HepG2 (cell line): Measurements from ENCODE around the gene TPRG1L. TPM values are rescaled to one million over a fixed set of nuclear protein-coding genes. Genes with fewer than 3 reads are reported as not detected.

Experiments
- BHLHE40 ChIP-seq: IDR thresholded peaks from 2 replicates; pipeline ENCODE4 v1.6.1; 2011; ENCODE audit warnings: low read length, improper control_type of control experiment
- CENPT ChIP-seq: sonication (generic); formaldehyde crosslinking; IDR thresholded peaks from 2 replicates; pipeline ENCODE4 v1.8.0; 2022; ENCODE audit warnings: low read depth, mild to moderate bottlenecking, moderate library complexity, missing genetic modification reagents
- E2F5 ChIP-seq: sonication (generic); formaldehyde crosslinking; conservative IDR thresholded peaks from 2 replicates; pipeline ENCODE4 v1.4.0; 2020; ENCODE audit warnings: missing genetic modification reagents
- ERF ChIP-seq: IDR thresholded peaks from 2 replicates; pipeline ENCODE4 v1.6.1; 2018; ENCODE audit warnings: missing biosample characterization, missing genetic modification reagents
- JUNB ChIP-seq: sonication (generic); formaldehyde crosslinking; IDR thresholded peaks from 2 replicates; pipeline ENCODE4 v1.8.0; 2022; ENCODE audit warnings: missing genetic modification reagents, mild to moderate bottlenecking, borderline replicate concordance
- LCORL ChIP-seq, 2 experiments: fragments of 450-650 bp in 1 of 2; sonication (generic) in 1 of 2; formaldehyde crosslinking in 1 of 2; IDR thresholded peaks; 2 replicates each; pipeline versions ENCODE4 v1.5.0 to v1.6.1; 2017 to 2020; ENCODE audit warnings: antibody characterized with exemption in 1 of 2, missing genetic modification reagents in 1 of 2
- MED8 ChIP-seq: sonication (generic); formaldehyde crosslinking; IDR thresholded peaks from 2 replicates; pipeline ENCODE4 v1.8.1; 2023; ENCODE audit warnings: mild to moderate bottlenecking, missing genetic modification reagents; ENCODE audit not compliant: insufficient replicate concordance
- MYC ChIP-seq: sonication (generic); formaldehyde crosslinking; IDR thresholded peaks from 2 replicates; pipeline ENCODE4 v1.9.0; 2021; ENCODE audit warnings: missing genetic modification reagents, borderline replicate concordance
- NR2C2 ChIP-seq: sonication (generic); formaldehyde crosslinking; IDR thresholded peaks from 2 replicates; pipeline ENCODE4 v1.4.0; 2020; ENCODE audit warnings: missing genetic modification reagents, mild to moderate bottlenecking, moderate library complexity, borderline replicate concordance
- RBFOX2 ChIP-seq: fragments of 200-400 bp; formaldehyde crosslinking; IDR thresholded peaks from 2 replicates; pipeline ENCODE4 v1.6.1; 2017; ENCODE audit warnings: low read depth, mild to moderate bottlenecking, low read length
- TEAD3 ChIP-seq: optimal IDR thresholded peaks from 2 replicates; pipeline ENCODE3; 2016; ENCODE audit warnings: borderline replicate concordance
- ZBTB25 ChIP-seq: IDR thresholded peaks from 2 replicates; pipeline ENCODE4 v1.6.1; 2018; ENCODE audit warnings: missing genetic modification reagents
- ZNF12 ChIP-seq: sonication (generic); formaldehyde crosslinking; IDR thresholded peaks from 2 replicates; pipeline ENCODE4 v1.5.0; 2020; ENCODE audit warnings: missing genetic modification reagents
- ZNF687 ChIP-seq: sonication (generic); formaldehyde crosslinking; IDR thresholded peaks from 2 replicates; pipeline ENCODE4 v1.5.1; 2020; ENCODE audit warnings: mild to moderate bottlenecking, missing genetic modification reagents, moderate library complexity
- ZSCAN25 ChIP-seq: sonication (generic); formaldehyde crosslinking; IDR thresholded peaks from 2 replicates; pipeline ENCODE4 v1.8.0; 2022; ENCODE audit warnings: mild to moderate bottlenecking, missing genetic modification reagents
- polyA plus RNA-seq, 8 experiments: library from polyadenylated mRNA; depleted of rRNA in 3 of 8; stranded (reverse) in 7 of 8; unstranded in 1 of 8; fragments of >200 nt; fragmentation: Illumina TruSeq in 4 of 8; extraction: Trizol in 4 of 8; gene quantifications; 2 replicates each; pipeline versions ENCODE4 v1.2.1 to v1.2.3, GENCODE V29; 2011 to 2016; ENCODE audit warnings: low read depth in 4 of 8, missing spikeins in 1 of 8, mixed read lengths in 1 of 8; ENCODE audit not compliant: insufficient read depth in 1 of 8
- total RNA-seq, 5 experiments: library from RNA; depleted of rRNA; stranded (reverse); fragments of >200 nt; fragmentation: Illumina TruSeq; extraction: Trizol; gene quantifications; 2 replicates each; pipeline ENCODE4 v1.2.3, GENCODE V29; 2016; ENCODE audit warnings: low read depth in 1 of 5
- TF ChIP-seq, protein P1 (sequence below): sonication (generic); formaldehyde crosslinking; IDR thresholded peaks from 2 replicates; pipeline ENCODE4 v1.5.1; 2020; ENCODE audit warnings: missing genetic modification reagents, mild to moderate bottlenecking, borderline replicate concordance
- TF ChIP-seq, protein P2 (sequence below), 2 experiments: sonication (generic) in 1 of 2; formaldehyde crosslinking in 1 of 2; IDR thresholded peaks; 2 replicates each; pipeline versions ENCODE4 v1.5.1 to v1.6.1; 2011 to 2020; ENCODE audit warnings: borderline replicate concordance in 1 of 2, low read depth in 1 of 2, low read length in 1 of 2, mild to moderate bottlenecking in 1 of 2, missing genetic modification reagents in 1 of 2, moderate library complexity in 1 of 2

TPRG1L gene
- total and polyA plus RNA-seq, 2 of the 13 experiments (the other 11 are each of a cell fraction or from before 2014, with no cell fraction given) = 21.3 to 37.4 TPM

- TF ChIP-seq, protein P1, sequence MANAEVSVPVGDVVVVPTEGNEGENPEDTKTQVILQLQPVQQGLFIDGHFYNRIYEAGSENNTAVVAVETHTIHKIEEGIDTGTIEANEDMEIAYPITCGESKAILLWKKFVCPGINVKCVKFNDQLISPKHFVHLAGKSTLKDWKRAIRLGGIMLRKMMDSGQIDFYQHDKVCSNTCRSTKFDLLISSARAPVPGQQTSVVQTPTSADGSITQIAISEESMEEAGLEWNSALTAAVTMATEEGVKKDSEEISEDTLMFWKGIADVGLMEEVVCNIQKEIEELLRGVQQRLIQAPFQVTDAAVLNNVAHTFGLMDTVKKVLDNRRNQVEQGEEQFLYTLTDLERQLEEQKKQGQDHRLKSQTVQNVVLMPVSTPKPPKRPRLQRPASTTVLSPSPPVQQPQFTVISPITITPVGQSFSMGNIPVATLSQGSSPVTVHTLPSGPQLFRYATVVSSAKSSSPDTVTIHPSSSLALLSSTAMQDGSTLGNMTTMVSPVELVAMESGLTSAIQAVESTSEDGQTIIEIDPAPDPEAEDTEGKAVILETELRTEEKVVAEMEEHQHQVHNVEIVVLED (CRISPR knock-in tag) = peak; percentile 46; the same call in 1 of the 2 replicates
- TF ChIP-seq MED8 (CRISPR knock-in tag) (peak; percentile 42), ZSCAN25 (CRISPR knock-in tag) (peak; percentile 68; the same call in 1 of the 2 replicates), ERF (CRISPR knock-in tag) (no peak), ZBTB25 (CRISPR knock-in tag) (0 out of 2 replicates have a peak, but pooled peaks have one; percentile 18), TEAD3 (peak; percentile 48), LCORL (IDR thresholded peaks at IDR 0.05) (no peak), LCORL (CRISPR knock-in tag; IDR thresholded peaks at IDR 0.05) (peak; percentile 41), ZNF687 (peak; percentile 91), ZNF12 (CRISPR knock-in tag) (no peak), MYC (CRISPR knock-in tag) (peak; percentile 90), RBFOX2 (peak; percentile 88), NR2C2 (CRISPR knock-in tag) (peak; percentile 50), CENPT (CRISPR knock-in tag) (0 out of 2 replicates have a peak, but pooled peaks have one; percentile 37), JUNB (0 out of 2 replicates have a peak, but pooled peaks have one; percentile 12), BHLHE40 (peak; percentile 48; the same call in 1 of the 2 replicates), E2F5 (CRISPR knock-in tag) (0 out of 2 replicates have a peak, but pooled peaks have one; percentile 54)
- TF ChIP-seq, protein P2, sequence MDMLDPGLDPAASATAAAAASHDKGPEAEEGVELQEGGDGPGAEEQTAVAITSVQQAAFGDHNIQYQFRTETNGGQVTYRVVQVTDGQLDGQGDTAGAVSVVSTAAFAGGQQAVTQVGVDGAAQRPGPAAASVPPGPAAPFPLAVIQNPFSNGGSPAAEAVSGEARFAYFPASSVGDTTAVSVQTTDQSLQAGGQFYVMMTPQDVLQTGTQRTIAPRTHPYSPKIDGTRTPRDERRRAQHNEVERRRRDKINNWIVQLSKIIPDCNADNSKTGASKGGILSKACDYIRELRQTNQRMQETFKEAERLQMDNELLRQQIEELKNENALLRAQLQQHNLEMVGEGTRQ (IDR thresholded peaks at IDR 0.05; ENCODE audit: low read depth, low read length) = no peak
- TF ChIP-seq, protein P2 (CRISPR knock-in tag; IDR thresholded peaks at IDR 0.05; ENCODE audit: borderline replicate concordance) = no peak
Observed at GRCh38 chr1:3625151-3625907, 514 bp downstream of the TPRG1L start (continued).
